Esophagus (tissue), 2 donors: Measurements from ENCODE around the gene NFS1. TPM values are rescaled to one million over a fixed set of nuclear protein-coding genes. Genes with fewer than 3 reads are reported as not detected.
"Not testable (repeated sequence)": the region's sequence is repeated elsewhere in the genome, so short reads cannot be mapped to it uniquely, and the experiment has no call there.

Experiments
- H3K27ac ChIP-seq, 2 donors: one replicate each; pipeline ENCODE4 v1.5.1; 2013; ENCODE audit warnings: low read depth in 2 of 2, mild to moderate bottlenecking in 2 of 2, inconsistent platforms in 1 of 2, low read length in 1 of 2, moderate library complexity in 1 of 2
- H3K27me3 ChIP-seq, 2 donors: one replicate each; pipeline ENCODE4 v1.6.1; 2013; ENCODE audit warnings: low read length in 2 of 2, control low read depth in 1 of 2, mild to moderate bottlenecking in 1 of 2; ENCODE audit not compliant: insufficient read depth in 2 of 2, control insufficient read depth in 1 of 2
- H3K36me3 ChIP-seq, 2 donors: one replicate each; pipeline ENCODE4 v1.6.1; 2013; ENCODE audit warnings: low read length in 1 of 2; ENCODE audit not compliant: control insufficient read depth in 2 of 2, insufficient read depth in 2 of 2
- H3K4me1 ChIP-seq, 2 donors: one replicate each; pipeline ENCODE4 v1.6.1; 2013; ENCODE audit warnings: low read length in 1 of 2; ENCODE audit not compliant: control insufficient read depth in 2 of 2, insufficient read depth in 2 of 2
- H3K4me3 ChIP-seq, 2 donors: one replicate each; pipeline ENCODE4 v1.5.1; 2013; ENCODE audit warnings: low read length in 2 of 2, mild to moderate bottlenecking in 2 of 2, low read depth in 1 of 2, moderate library complexity in 1 of 2
- H3K9me3 ChIP-seq, 2 donors: one replicate each; pipeline ENCODE4 v1.6.1; 2013; ENCODE audit warnings: mild to moderate bottlenecking in 2 of 2, low read depth in 1 of 2, low read length in 1 of 2, moderate library complexity in 1 of 2; ENCODE audit not compliant: control insufficient read depth in 2 of 2, insufficient read depth in 1 of 2
- WGBS, 2 donors: extraction: QIAGEN DNeasy Blood & Tissue Kit; methylation state at CpG; one replicate each; pipeline ENCODE4 v1.1.7; 2013; 5-methylcytosine and 5-hydroxymethylcytosine counted together
- polyA plus RNA-seq, 2 donors: library from polyadenylated mRNA; stranded (reverse); fragments of 200-250 nt; gene quantifications; one replicate each; pipeline ENCODE4 v1.2.3, GENCODE V29; 2013
- donor health status: healthy with polysubstance abuse.
- donor health status: Bipolar disorder and iron deficiency.

NFS1 gene
- polyA plus RNA-seq, 2 donors: 18.2 to 23.4 TPM

GRCh38 chr20:35720165-35721123 is 21.3 kb upstream of the NFS1 start:
- H3K27ac ChIP-seq: no peak overlapping the region
- no peak overlapping the region for H3K4me3 ChIP-seq
- no peaks in the 10 kb centered on the region for H3K4me1 ChIP-seq
- no peaks in the 10 kb centered on the region for H3K27me3 ChIP-seq
- no peaks in the 10 kb centered on the region for H3K9me3 ChIP-seq
- H3K36me3 ChIP-seq: peaks cover 23 to 37% of the 10 kb centered on the region in 2 donors
- WGBS, 2 donors: 92 to 94% methylated on average over 13 of the region's 13 CpGs

- no peaks in the 10 kb centered on the region for H3K9me3 ChIP-seq
- no peaks in the 10 kb centered on the region for H3K4me1 ChIP-seq
- no peak overlapping the region for H3K4me3 ChIP-seq
- 67 to 68% methylated on average over 8 of the region's 8 CpGs for WGBS, 2 donors
- H3K27me3 ChIP-seq: no peaks in the 10 kb centered on the region
- peaks cover 28 to 38% of the 10 kb centered on the region in 2 donors for H3K36me3 ChIP-seq
- H3K27ac ChIP-seq: no peak overlapping the region
Measured at GRCh38 chr20:35719717-35720116, 20.6 kb upstream of the NFS1 start.

- Histone ChIP-seq H3K4me3 (no peak overlapping the region), H3K27me3 (no peaks in the 10 kb centered on the region), H3K36me3 (peaks cover 28 to 37% of the 10 kb centered on the region in 2 donors), H3K27ac (no peak overlapping the region), H3K9me3 (no peaks in the 10 kb centered on the region), H3K4me1 (no peaks in the 10 kb centered on the region)
- WGBS, 2 donors: 84 to 89% methylated on average over 12 of the region's 12 CpGs
Measured at GRCh38 chr20:35718972-35719635, 20.0 kb upstream of the NFS1 start.

GRCh38 chr20:35718321-35718720 is 19.2 kb upstream of the NFS1 start:
- H3K27me3 ChIP-seq, H3K27ac ChIP-seq, H3K4me1 ChIP-seq, H3K9me3 ChIP-seq, H3K4me3 ChIP-seq: not testable (repeated sequence)
- 84 to 85% methylated on average over 8 of the region's 8 CpGs for WGBS, 2 donors
- peaks cover 31 to 36% of the 10 kb centered on the region in 2 donors for H3K36me3 ChIP-seq

- H3K36me3 ChIP-seq: peaks cover 27 to 44% of the 10 kb centered on the region in 2 donors
- H3K9me3 ChIP-seq: no peaks in the 10 kb centered on the region
- H3K27ac ChIP-seq: no peak overlapping the region
- 94 to 96% methylated on average over 4 of the region's 4 CpGs for WGBS, 2 donors
- H3K27me3 ChIP-seq: no peaks in the 10 kb centered on the region
- no peaks in the 10 kb centered on the region for H3K4me1 ChIP-seq
- H3K4me3 ChIP-seq: no peak overlapping the region
Measured at GRCh38 chr20:35716330-35716729, 17.2 kb upstream of the NFS1 start.

GRCh38 chr20:35715652-35716051 is 16.5 kb upstream of the NFS1 start:
- no peaks in the 10 kb centered on the region for H3K9me3 ChIP-seq
- WGBS, 2 donors: 95 to 100% methylated on average over 2 of the region's 2 CpGs
- no peaks in the 10 kb centered on the region for H3K27me3 ChIP-seq
- H3K36me3 ChIP-seq: peaks cover 23 to 40% of the 10 kb centered on the region in 2 donors
- no peak overlapping the region for H3K27ac ChIP-seq
- H3K4me3 ChIP-seq: no peak overlapping the region
- H3K4me1 ChIP-seq: no peaks in the 10 kb centered on the region

GRCh38 chr20:35714127-35714526 is 15.0 kb upstream of the NFS1 start:
- H3K27ac ChIP-seq: no peak overlapping the region
- 72 to 76% methylated on average over 4 of the region's 4 CpGs for WGBS, 2 donors
- no peak overlapping the region for H3K4me3 ChIP-seq
- no peaks in the 10 kb centered on the region for H3K4me1 ChIP-seq
- no peaks in the 10 kb centered on the region for H3K9me3 ChIP-seq
- peaks cover 24 to 30% of the 10 kb centered on the region in 2 donors for H3K36me3 ChIP-seq
- H3K27me3 ChIP-seq: no peaks in the 10 kb centered on the region

GRCh38 chr20:35713120-35713519 is 14.0 kb upstream of the NFS1 start:
- H3K4me3 ChIP-seq, H3K9me3 ChIP-seq, H3K27ac ChIP-seq, H3K27me3 ChIP-seq, H3K4me1 ChIP-seq: not testable (repeated sequence)
- 87% methylated on average over 9 of the region's 9 CpGs for whole genome bisulfite sequencing, 2 donors
- H3K36me3 ChIP-seq: peaks cover 24% of the 10 kb centered on the region in 2 donors

- WGBS, 2 donors: 70 to 73% methylated on average over 6 of the region's 6 CpGs
- no peak overlapping the region for H3K4me3 ChIP-seq
- no peaks in the 10 kb centered on the region for H3K4me1 ChIP-seq
- H3K27me3 ChIP-seq: no peaks in the 10 kb centered on the region
- H3K27ac ChIP-seq: no peak overlapping the region
- H3K9me3 ChIP-seq: no peaks in the 10 kb centered on the region
- H3K36me3 ChIP-seq: peaks cover 19 to 22% of the 10 kb centered on the region in 2 donors
Measured at GRCh38 chr20:35711588-35712209, 12.5 kb upstream of the NFS1 start.
